ENCODE measurements around the gene MRPL50.

DNA sequence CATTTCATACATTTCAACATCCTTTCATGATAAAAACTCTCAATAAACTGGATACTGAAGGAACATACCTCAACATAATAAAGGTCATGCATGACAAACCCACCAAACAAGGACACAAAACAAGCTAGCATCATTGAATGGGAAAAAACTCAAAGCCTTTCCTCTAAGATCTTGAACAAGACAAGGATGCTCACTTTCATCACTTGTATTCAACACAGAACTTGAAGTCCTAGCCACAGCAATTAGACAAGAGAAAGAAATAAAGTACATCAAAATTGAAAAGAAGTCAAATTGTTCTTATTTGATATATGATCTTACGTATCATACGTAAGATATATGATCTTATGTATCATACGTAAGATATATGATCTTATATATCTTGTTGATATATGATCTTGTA is 5.3 kb downstream of the MRPL50 start:
- TF ChIP-seq, protein P1, sequence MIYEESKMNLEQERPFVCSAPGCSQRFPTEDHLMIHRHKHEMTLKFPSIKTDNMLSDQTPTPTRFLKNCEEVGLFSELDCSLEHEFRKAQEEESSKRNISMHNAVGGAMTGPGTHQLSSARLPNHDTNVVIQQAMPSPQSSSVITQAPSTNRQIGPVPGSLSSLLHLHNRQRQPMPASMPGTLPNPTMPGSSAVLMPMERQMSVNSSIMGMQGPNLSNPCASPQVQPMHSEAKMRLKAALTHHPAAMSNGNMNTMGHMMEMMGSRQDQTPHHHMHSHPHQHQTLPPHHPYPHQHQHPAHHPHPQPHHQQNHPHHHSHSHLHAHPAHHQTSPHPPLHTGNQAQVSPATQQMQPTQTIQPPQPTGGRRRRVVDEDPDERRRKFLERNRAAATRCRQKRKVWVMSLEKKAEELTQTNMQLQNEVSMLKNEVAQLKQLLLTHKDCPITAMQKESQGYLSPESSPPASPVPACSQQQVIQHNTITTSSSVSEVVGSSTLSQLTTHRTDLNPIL (CRISPR knock-in tag; IDR thresholded peaks at IDR 0.05; ENCODE audit: low read depth): no peak
- TF ChIP-seq ZNF70 (CRISPR knock-in tag; IDR thresholded peaks at IDR 0.05): no peak
- no peak for TF ChIP-seq SNAI2 (CRISPR knock-in tag; IDR thresholded peaks at IDR 0.05)
- TF ChIP-seq OSR1 (CRISPR knock-in tag; IDR thresholded peaks at IDR 0.05): no peak
- TF ChIP-seq ESRRG (CRISPR knock-in tag; IDR thresholded peaks at IDR 0.05): no peak
- no peak for TF ChIP-seq ZFP30 (CRISPR knock-in tag; IDR thresholded peaks at IDR 0.05)
- TF ChIP-seq, protein P2, sequence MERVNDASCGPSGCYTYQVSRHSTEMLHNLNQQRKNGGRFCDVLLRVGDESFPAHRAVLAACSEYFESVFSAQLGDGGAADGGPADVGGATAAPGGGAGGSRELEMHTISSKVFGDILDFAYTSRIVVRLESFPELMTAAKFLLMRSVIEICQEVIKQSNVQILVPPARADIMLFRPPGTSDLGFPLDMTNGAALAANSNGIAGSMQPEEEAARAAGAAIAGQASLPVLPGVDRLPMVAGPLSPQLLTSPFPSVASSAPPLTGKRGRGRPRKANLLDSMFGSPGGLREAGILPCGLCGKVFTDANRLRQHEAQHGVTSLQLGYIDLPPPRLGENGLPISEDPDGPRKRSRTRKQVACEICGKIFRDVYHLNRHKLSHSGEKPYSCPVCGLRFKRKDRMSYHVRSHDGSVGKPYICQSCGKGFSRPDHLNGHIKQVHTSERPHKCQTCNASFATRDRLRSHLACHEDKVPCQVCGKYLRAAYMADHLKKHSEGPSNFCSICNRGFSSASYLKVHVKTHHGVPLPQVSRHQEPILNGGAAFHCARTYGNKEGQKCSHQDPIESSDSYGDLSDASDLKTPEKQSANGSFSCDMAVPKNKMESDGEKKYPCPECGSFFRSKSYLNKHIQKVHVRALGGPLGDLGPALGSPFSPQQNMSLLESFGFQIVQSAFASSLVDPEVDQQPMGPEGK (CRISPR knock-in tag; IDR thresholded peaks at IDR 0.05; ENCODE audit: borderline replicate concordance): no peak
- TF ChIP-seq PPARA (CRISPR knock-in tag; IDR thresholded peaks at IDR 0.05; ENCODE audit: borderline replicate concordance): no peak
- no peak for TF ChIP-seq ARNTL (CRISPR knock-in tag; IDR thresholded peaks at IDR 0.05; ENCODE audit: borderline replicate concordance, low read depth)
- TF ChIP-seq ZFP3 (CRISPR knock-in tag; IDR thresholded peaks at IDR 0.05): no peak
- TF ChIP-seq, protein P3, sequence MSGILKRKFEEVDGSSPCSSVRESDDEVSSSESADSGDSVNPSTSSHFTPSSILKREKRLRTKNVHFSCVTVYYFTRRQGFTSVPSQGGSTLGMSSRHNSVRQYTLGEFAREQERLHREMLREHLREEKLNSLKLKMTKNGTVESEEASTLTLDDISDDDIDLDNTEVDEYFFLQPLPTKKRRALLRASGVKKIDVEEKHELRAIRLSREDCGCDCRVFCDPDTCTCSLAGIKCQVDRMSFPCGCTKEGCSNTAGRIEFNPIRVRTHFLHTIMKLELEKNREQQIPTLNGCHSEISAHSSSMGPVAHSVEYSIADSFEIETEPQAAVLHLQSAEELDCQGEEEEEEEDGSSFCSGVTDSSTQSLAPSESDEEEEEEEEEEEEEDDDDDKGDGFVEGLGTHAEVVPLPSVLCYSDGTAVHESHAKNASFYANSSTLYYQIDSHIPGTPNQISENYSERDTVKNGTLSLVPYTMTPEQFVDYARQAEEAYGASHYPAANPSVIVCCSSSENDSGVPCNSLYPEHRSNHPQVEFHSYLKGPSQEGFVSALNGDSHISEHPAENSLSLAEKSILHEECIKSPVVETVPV (CRISPR knock-in tag; IDR thresholded peaks at IDR 0.05): no peak
- TF ChIP-seq, protein P4, sequence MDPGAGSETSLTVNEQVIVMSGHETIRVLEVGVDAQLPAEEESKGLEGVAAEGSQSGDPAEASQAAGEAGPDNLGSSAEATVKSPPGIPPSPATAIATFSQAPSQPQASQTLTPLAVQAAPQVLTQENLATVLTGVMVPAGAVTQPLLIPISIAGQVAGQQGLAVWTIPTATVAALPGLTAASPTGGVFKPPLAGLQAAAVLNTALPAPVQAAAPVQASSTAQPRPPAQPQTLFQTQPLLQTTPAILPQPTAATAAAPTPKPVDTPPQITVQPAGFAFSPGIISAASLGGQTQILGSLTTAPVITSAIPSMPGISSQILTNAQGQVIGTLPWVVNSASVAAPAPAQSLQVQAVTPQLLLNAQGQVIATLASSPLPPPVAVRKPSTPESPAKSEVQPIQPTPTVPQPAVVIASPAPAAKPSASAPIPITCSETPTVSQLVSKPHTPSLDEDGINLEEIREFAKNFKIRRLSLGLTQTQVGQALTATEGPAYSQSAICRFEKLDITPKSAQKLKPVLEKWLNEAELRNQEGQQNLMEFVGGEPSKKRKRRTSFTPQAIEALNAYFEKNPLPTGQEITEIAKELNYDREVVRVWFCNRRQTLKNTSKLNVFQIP (CRISPR knock-in tag; IDR thresholded peaks at IDR 0.05; ENCODE audit: borderline replicate concordance, low read depth): no peak
- TF ChIP-seq GLIS3 (CRISPR knock-in tag; IDR thresholded peaks at IDR 0.05): no peak

All from SK-N-SH treated with all-trans-retinoic acid at 6 μM for 48 hours (cell line).